Measurements from ENCODE around the gene VWA1.
"Not testable (repeated sequence)": the region's sequence is repeated elsewhere in the genome, so short reads cannot be mapped to it uniquely, and the experiment has no call there.

GRCh38 chr1:1468196-1468985 lies 32.9 kb downstream of the VWA1 start:
- not testable (repeated sequence) for TF ChIP-seq POLR2A, EP300, POLR2AphosphoS5 (IDR thresholded peaks at IDR 0.05)
- TF ChIP-seq, protein P1, sequence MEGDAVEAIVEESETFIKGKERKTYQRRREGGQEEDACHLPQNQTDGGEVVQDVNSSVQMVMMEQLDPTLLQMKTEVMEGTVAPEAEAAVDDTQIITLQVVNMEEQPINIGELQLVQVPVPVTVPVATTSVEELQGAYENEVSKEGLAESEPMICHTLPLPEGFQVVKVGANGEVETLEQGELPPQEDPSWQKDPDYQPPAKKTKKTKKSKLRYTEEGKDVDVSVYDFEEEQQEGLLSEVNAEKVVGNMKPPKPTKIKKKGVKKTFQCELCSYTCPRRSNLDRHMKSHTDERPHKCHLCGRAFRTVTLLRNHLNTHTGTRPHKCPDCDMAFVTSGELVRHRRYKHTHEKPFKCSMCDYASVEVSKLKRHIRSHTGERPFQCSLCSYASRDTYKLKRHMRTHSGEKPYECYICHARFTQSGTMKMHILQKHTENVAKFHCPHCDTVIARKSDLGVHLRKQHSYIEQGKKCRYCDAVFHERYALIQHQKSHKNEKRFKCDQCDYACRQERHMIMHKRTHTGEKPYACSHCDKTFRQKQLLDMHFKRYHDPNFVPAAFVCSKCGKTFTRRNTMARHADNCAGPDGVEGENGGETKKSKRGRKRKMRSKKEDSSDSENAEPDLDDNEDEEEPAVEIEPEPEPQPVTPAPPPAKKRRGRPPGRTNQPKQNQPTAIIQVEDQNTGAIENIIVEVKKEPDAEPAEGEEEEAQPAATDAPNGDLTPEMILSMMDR (IDR thresholded peaks at IDR 0.05), result not testable (repeated sequence)
